ENCODE measurements around the gene TCP11X2.
"Not testable (repeated sequence)": the region's sequence is repeated elsewhere in the genome, so short reads cannot be mapped to it uniquely, and the experiment has no call there.

TCP11X2 gene

DNA sequence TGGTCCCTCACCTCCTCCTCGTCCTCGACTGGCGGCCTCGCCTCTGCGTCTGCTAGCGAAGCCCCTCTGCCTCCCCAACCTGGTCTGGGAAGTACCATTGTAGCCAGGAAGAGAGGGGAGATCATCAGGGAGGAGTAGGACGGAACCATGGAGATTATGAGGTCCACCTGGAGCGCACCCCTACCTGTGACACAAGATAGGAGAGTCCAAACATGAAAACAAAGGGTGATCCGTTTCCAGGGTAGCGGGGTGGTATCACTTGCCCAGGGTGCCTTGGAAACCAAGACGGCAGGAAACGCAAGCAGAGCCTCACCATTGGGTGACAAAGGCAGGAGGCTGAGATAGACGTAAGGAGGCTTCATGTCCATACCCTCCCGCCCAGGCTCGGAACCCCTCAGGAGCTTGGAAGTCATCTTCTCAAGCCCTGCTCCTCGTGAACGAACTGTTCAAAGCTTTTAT is at the start of gene TCP11X2:
Gene TCP11X2 (minus strand): TSS at position 51 of the 459 bp plus-strand sequence.
- H3K4me3 ChIP-seq (ENCODE audit: low read depth, low read length) = not testable (repeated sequence)

DNA sequence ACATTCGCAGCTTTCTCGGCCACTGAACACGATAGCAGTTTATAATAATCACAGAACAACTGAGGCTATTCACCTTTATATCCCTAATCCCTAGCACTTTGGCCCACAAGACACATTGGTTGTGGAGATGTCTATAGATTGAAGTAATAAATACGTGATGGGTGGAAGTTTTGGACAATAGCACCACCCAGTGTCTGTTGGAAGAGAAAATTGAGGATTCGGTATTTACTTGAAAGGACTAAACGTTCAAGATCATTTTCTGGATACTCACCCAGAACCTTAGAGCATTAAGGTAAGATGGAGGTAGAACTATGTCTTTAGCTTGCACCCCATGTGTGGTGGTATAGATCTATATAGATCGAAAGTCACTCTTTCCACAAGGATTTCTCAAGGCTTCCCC is 45.7 kb upstream of the TCP11X2 start:
- no peak overlapping the region for H3K4me3 ChIP-seq (ENCODE audit: low read depth, low read length)

DNA sequence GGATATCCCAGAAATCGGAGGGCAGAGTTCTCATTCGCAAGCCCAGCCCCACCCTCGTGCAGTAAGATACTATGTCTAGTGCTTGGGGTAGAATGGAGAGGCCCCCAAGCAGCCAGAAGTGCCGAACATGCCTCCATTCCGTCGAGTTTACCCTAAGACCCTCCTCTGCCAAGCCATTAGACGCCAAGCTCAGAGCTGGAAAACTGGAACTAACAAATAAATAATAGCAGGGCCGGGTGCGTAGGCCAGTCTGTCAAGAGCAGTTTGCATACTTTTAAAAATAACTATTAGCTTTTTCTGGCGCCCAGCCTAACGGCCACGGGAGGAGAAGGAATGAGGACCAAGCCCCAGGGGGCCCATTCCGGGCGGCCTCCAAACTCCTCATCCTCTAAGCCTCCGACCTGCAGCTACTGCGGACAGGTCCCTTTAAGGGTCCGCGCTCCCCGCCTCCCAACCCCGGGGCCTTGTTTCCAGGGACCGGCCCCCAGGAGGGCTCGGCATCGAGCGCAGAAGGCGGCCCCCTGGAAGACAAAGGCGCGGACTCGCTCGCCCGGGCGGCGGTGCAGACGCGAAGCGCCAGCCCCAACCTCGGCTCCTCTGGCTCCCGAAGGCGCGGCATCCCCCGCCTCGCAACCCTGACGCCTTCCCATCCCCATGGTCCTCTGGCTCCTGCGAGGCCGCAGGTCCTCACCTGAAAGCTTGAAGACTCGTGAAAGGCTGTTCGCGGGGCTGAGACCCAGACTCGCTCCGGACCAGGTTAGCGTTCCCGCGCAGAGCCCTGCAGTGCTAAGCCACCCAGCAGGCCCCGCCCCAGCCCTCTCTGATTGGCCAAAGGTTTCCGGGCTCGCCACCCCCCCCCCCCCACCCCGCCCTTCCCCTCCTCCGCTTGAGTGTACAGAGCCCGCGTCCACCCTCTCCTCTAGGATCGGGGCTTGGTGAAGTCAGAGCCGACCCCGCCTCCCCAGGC is 44.6 kb upstream of the TCP11X2 start, which contains the start of gene TMSB15A:
Gene TMSB15A (minus strand): TSS at position 765 of the 967 bp plus-strand sequence.
- H3K4me3 ChIP-seq (ENCODE audit: low read depth, low read length) = peak within 1 kb of the TSS; percentile 39

DNA sequence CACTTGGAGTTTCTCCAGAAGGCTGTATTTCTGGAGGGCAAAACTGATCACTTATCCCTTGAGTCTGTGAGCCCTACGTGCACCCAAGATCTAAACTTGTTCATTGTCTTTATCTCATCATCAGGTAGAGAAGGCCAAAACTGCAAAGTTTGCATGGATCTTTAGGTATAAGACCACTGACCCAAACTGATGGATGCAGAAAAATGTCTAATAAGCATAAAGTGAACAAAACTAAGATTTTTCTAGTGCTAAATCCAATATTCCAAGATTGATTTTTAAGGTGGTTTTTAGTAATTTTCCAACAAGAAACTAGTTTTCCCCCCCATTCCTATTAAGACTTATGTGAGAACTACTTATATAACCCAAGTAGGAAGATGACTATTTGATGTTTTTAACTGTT is 42.9 kb upstream of the TCP11X2 start:
- no peak overlapping the region for H3K4me3 ChIP-seq (ENCODE audit: low read depth, low read length)

DNA sequence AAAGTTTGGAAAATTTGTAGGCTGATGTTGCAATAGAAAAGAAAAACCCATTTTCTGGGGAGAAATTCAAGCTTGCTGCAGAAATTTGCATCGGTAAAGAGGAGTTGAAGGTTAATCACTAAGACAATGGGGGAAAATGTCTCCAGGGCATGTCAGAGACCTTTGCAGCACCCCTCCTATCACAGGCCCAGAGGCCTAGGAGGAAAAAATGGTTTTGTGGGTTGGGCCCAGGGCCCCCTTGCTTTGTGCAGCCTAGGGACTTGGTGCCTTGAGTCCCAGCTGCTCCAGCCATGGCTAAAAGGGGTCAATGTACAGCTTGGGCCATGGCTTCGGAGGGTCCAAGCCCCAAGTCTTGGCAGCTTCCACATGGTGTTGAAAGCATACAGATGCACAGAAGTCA is 27.1 kb upstream of the TCP11X2 start:
- H3K4me3 ChIP-seq (ENCODE audit: low read depth, low read length) = no peak overlapping the region

DNA sequence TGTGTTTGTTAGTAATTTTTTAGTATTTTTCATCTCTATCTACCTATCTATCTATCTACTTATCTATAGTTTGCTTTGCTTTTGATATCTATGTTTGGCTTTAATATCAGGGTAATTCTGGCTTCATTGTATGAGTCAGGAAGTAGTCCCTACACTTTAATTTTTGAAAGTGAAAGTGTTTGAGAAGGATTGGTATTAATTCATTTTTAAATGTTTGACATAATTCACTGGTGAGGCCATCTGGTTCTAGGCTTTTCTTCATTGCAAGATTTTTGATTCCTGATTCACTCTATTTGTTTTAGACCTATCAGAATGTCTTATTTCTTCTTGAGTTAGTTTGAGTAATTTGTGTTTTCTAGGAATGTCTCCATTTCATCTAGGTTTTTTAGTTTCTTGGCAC is 20.2 kb upstream of the TCP11X2 start:
- H3K4me3 ChIP-seq (ENCODE audit: low read depth, low read length) = no peak overlapping the region

DNA sequence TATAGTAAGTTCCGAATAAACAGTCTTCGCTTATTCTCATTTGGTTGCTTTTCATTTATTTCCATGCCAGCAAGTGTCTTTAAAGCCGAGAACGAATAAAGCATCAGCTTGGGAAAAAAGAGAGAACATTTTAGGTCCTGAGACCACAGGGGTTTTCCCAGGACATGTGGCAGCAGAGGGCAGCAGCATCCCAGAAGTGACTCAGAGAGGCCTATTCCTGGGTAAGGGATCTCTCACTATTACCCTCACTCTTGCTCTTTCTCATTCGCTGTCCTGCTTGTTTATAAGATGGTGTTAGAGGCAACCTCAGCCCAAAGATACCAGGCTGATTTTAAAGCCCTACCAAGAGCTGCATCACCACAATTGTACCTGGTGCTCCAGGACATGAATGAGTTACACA is 7.2 kb upstream of the TCP11X2 start:
- not testable (repeated sequence) for H3K4me3 ChIP-seq (ENCODE audit: low read depth, low read length)

DNA sequence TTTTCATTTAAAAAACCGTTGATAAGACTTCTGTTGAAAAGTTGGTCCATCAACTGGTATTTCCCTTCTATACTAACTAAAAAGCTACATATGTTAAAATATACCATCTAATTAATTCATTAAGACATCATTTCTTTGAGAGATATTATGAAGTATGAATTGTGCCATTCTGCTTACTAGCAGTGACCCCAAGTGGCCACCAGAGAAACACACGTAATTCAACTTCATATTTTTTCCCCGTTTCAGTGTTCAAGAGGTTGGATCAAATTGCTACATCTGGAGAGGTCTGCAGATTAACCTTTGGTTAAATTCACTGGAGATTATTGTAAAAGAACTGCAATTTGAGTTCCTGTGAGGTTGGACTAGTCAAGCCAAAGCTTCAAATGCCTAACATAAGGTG is 1.4 kb downstream of the TCP11X2 start:
- not testable (repeated sequence) for H3K4me3 ChIP-seq (ENCODE audit: low read depth, low read length)

DNA sequence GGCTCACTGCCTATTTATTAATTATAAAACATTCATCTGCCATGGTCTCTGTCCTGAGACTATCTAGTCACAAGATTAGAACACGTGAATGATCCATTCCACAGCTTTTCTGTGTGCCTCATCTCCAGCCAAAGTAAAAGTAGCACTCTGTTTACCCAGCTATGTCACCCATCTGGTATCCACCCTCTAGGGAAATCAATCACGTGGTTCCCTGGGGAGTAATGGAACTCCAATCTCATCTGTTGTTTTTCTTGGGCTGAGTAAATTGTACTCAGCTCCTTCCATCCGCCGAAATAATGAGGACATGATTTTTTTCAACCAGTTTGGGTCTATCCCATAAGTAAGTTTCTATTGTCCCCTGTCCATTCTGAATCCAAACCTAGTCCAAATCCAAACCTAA is 13.0 kb downstream of the TCP11X2 start:
- not testable (repeated sequence) for H3K4me3 ChIP-seq (ENCODE audit: low read depth, low read length)

DNA sequence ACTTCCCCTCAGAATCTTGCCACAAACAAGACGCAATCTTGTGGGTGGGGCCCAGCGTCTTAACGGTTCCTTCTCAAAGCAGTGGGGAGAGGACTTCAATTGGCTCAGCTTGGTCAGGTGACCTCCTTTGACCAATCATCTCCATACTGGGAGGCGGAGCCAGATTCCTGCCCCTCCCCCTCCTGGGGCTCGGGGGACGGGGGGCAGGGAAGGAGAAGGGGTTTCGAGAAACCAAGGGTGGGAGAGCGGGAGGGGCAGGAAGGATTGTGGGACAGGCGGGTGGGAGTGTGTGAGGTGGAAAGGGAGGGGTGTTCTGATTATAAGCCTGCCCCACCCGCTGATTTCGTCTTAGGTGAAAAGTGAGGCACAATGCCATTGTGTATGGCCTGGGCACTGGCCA is 31.7 kb downstream of the TCP11X2 start, which contains the start of gene NXF2B:
Gene NXF2B (minus strand): TSS at position 101 of the 400 bp plus-strand sequence. CDS start 59,972 bp downstream, outside the sequence.
- H3K4me3 ChIP-seq (ENCODE audit: low read depth, low read length) = not testable (repeated sequence)

DNA sequence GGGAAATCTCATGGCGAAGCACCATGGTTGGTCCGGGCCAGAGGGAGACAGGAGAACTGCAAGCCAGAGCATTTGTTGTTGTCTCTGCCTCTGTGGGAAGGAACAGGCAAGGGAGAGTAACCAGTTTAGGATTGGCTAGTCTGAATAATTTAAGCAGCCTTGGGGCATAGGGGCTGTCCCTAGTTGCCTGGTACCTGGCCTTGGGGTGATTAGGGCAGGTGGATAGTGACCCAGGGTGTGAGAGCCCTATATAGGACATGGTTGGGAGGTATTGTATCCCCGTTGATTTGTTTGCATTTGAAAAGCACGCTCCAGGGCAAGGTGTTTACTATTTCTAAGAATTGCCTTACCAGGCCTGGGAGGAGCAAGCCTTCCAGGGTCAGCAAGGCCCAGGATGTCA is 57.1 kb downstream of the TCP11X2 start:
- not testable (repeated sequence) for H3K4me3 ChIP-seq (ENCODE audit: low read depth, low read length)
